Measurements from ENCODE around the gene RET.

GRCh38 chr10:43124094-43124521 is 47.2 kb downstream of the RET start:
- TF ChIP-seq, protein P1, sequence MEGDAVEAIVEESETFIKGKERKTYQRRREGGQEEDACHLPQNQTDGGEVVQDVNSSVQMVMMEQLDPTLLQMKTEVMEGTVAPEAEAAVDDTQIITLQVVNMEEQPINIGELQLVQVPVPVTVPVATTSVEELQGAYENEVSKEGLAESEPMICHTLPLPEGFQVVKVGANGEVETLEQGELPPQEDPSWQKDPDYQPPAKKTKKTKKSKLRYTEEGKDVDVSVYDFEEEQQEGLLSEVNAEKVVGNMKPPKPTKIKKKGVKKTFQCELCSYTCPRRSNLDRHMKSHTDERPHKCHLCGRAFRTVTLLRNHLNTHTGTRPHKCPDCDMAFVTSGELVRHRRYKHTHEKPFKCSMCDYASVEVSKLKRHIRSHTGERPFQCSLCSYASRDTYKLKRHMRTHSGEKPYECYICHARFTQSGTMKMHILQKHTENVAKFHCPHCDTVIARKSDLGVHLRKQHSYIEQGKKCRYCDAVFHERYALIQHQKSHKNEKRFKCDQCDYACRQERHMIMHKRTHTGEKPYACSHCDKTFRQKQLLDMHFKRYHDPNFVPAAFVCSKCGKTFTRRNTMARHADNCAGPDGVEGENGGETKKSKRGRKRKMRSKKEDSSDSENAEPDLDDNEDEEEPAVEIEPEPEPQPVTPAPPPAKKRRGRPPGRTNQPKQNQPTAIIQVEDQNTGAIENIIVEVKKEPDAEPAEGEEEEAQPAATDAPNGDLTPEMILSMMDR (IDR thresholded peaks at IDR 0.05; ENCODE audit: low read depth, low read length): no peak
- TF ChIP-seq EZH2phosphoT487 (IDR thresholded peaks at IDR 0.05; ENCODE audit: low read depth): no peak

Data from OCI-LY3 (cell line).